ENCODE measurements around the gene PLXNA1. TPM values are rescaled to one million over a fixed set of nuclear protein-coding genes. Genes with fewer than 3 reads are reported as not detected.
A peak's percentile ranks its signal among the peaks of the same experiment; 100 is the strongest.

Gene PLXNA1
- total and polyA plus RNA-seq, 10 of the 15 experiments (the other 5 are each of a cell fraction or from before 2014, with no cell fraction given), result 0.03 to 16.4 (median 2.5) TPM

DNA sequence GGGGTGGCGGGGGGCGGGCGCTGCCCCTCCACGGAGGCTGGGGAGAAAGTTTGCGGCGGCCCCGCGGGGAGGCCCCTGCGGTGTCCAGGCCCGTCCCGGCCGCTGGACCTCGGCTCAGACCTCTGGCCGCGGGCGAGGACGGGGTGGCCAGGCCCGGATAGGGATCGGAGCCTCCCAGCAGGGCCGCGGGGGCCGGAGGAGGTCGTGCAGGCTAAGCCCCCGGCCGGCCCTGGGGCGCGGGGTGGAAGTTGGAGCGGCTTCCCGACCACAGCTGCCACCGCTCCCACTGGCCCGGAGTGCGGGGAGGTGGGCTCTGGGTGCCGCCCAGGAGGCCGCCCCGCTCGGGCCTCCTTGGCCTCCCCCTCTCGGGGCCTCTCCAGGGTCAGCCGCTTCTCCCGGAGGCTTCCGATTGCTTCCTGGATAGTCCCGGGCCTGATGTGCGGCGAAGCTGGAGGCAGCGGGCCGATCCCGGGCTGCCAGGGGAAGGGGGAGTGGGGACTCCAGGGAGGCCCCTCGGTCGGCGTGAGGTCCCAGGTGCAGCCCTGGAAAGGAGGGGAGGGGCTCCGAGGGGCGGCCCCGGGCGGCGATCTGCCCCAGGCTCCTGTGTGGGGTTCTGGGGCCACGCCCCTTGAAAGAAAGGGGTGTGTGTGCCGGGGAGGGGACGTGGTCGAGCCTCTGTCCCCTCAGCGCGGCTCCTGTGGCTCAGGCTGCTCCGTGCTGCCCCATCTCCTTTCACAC, 907 bp downstream of the PLXNA1 start (continued):
- TF ChIP-seq, protein P1, sequence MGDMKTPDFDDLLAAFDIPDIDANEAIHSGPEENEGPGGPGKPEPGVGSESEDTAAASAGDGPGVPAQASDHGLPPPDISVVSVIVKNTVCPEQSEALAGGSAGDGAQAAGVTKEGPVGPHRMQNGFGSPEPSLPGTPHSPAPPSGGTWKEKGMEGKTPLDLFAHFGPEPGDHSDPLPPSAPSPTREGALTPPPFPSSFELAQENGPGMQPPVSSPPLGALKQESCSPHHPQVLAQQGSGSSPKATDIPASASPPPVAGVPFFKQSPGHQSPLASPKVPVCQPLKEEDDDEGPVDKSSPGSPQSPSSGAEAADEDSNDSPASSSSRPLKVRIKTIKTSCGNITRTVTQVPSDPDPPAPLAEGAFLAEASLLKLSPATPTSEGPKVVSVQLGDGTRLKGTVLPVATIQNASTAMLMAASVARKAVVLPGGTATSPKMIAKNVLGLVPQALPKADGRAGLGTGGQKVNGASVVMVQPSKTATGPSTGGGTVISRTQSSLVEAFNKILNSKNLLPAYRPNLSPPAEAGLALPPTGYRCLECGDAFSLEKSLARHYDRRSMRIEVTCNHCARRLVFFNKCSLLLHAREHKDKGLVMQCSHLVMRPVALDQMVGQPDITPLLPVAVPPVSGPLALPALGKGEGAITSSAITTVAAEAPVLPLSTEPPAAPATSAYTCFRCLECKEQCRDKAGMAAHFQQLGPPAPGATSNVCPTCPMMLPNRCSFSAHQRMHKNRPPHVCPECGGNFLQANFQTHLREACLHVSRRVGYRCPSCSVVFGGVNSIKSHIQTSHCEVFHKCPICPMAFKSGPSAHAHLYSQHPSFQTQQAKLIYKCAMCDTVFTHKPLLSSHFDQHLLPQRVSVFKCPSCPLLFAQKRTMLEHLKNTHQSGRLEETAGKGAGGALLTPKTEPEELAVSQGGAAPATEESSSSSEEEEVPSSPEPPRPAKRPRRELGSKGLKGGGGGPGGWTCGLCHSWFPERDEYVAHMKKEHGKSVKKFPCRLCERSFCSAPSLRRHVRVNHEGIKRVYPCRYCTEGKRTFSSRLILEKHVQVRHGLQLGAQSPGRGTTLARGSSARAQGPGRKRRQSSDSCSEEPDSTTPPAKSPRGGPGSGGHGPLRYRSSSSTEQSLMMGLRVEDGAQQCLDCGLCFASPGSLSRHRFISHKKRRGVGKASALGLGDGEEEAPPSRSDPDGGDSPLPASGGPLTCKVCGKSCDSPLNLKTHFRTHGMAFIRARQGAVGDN (IDR thresholded peaks at IDR 0.05), result no peak
- TF ChIP-seq, protein P2, sequence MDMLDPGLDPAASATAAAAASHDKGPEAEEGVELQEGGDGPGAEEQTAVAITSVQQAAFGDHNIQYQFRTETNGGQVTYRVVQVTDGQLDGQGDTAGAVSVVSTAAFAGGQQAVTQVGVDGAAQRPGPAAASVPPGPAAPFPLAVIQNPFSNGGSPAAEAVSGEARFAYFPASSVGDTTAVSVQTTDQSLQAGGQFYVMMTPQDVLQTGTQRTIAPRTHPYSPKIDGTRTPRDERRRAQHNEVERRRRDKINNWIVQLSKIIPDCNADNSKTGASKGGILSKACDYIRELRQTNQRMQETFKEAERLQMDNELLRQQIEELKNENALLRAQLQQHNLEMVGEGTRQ (IDR thresholded peaks at IDR 0.05; ENCODE audit: borderline replicate concordance, low read depth, low read length), result no peak
- TF ChIP-seq IKZF1 (conservative IDR thresholded peaks at IDR 0.05) (peak; percentile 46), ZNF207 (IDR thresholded peaks at IDR 0.05; ENCODE audit: borderline replicate concordance) (no peak), EZH2 (IDR thresholded peaks at IDR 0.05; ENCODE audit: borderline replicate concordance, control insufficient read depth, low read depth, low read length) (no peak), RB1 (IDR thresholded peaks at IDR 0.05; ENCODE audit: borderline replicate concordance) (no peak), SMARCA5 (IDR thresholded peaks at IDR 0.05) (0 out of 2 replicates have a peak, but pooled peaks have one; percentile 37), NBN (IDR thresholded peaks at IDR 0.05) (no peak), ZNF622 (IDR thresholded peaks at IDR 0.05) (no peak), HDAC2 (IDR thresholded peaks at IDR 0.05) (no peak), FOXM1 (IDR thresholded peaks at IDR 0.05; ENCODE audit: low read depth, low read length) (no peak), TBL1XR1 (IDR thresholded peaks at IDR 0.05; ENCODE audit: low read depth, low read length) (no peak), NR2F1 (conservative IDR thresholded peaks at IDR 0.05) (peak; percentile 57), GATAD2B (conservative IDR thresholded peaks at IDR 0.05; ENCODE audit: low read depth) (peak; percentile 63; the same call in 1 of the 2 replicates), NRF1 (conservative IDR thresholded peaks at IDR 0.05; ENCODE audit: low read depth, low read length) (no peak)
- TF ChIP-seq, protein P3, sequence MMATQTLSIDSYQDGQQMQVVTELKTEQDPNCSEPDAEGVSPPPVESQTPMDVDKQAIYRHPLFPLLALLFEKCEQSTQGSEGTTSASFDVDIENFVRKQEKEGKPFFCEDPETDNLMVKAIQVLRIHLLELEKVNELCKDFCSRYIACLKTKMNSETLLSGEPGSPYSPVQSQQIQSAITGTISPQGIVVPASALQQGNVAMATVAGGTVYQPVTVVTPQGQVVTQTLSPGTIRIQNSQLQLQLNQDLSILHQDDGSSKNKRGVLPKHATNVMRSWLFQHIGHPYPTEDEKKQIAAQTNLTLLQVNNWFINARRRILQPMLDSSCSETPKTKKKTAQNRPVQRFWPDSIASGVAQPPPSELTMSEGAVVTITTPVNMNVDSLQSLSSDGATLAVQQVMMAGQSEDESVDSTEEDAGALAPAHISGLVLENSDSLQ (IDR thresholded peaks at IDR 0.05), result no peak
- TF ChIP-seq, protein P4, sequence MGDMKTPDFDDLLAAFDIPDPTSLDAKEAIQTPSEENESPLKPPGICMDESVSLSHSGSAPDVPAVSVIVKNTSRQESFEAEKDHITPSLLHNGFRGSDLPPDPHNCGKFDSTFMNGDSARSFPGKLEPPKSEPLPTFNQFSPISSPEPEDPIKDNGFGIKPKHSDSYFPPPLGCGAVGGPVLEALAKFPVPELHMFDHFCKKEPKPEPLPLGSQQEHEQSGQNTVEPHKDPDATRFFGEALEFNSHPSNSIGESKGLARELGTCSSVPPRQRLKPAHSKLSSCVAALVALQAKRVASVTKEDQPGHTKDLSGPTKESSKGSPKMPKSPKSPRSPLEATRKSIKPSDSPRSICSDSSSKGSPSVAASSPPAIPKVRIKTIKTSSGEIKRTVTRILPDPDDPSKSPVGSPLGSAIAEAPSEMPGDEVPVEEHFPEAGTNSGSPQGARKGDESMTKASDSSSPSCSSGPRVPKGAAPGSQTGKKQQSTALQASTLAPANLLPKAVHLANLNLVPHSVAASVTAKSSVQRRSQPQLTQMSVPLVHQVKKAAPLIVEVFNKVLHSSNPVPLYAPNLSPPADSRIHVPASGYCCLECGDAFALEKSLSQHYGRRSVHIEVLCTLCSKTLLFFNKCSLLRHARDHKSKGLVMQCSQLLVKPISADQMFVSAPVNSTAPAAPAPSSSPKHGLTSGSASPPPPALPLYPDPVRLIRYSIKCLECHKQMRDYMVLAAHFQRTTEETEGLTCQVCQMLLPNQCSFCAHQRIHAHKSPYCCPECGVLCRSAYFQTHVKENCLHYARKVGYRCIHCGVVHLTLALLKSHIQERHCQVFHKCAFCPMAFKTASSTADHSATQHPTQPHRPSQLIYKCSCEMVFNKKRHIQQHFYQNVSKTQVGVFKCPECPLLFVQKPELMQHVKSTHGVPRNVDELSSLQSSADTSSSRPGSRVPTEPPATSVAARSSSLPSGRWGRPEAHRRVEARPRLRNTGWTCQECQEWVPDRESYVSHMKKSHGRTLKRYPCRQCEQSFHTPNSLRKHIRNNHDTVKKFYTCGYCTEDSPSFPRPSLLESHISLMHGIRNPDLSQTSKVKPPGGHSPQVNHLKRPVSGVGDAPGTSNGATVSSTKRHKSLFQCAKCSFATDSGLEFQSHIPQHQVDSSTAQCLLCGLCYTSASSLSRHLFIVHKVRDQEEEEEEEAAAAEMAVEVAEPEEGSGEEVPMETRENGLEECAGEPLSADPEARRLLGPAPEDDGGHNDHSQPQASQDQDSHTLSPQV (IDR thresholded peaks at IDR 0.05), result no peak
